Measurements from ENCODE around the gene MTPN.

The MTPN gene

GRCh38 chr7:135913404-135913803 is 63.8 kb downstream of the MTPN start:
- H3K4me3 ChIP-seq (ENCODE audit: low read length): no peak overlapping the region
- no peak for TF ChIP-seq ZNF274 (IDR thresholded peaks at IDR 0.05; ENCODE audit: low read depth, low read length)

- TF ChIP-seq ZNF274 (IDR thresholded peaks at IDR 0.05; ENCODE audit: low read depth, low read length): no peak
These were observed 66.1 kb downstream of the MTPN start for GRCh38 chr7:135911099-135911498.

GRCh38 chr7:135910393-135911036 is 66.6 kb downstream of the MTPN start:
- TF ChIP-seq ZNF274 (IDR thresholded peaks at IDR 0.05; ENCODE audit: low read depth, low read length): no peak
- H3K4me3 ChIP-seq (ENCODE audit: low read length): no peak overlapping the region

More at GRCh38 chr7:135911099-135911498, 66.1 kb downstream of the MTPN start:
- H3K4me3 ChIP-seq (ENCODE audit: low read length): no peak overlapping the region

GRCh38 chr7:135905858-135906257 is 71.3 kb downstream of the MTPN start:
- H3K4me3 ChIP-seq (ENCODE audit: low read length): no peak overlapping the region
- no peak for TF ChIP-seq ZNF274 (IDR thresholded peaks at IDR 0.05; ENCODE audit: low read depth, low read length)

- no peak overlapping the region for H3K4me3 ChIP-seq (ENCODE audit: low read length)
- no peak for TF ChIP-seq ZNF274 (IDR thresholded peaks at IDR 0.05; ENCODE audit: low read depth, low read length)
These were observed 71.8 kb downstream of the MTPN start for GRCh38 chr7:135905355-135905754.

GRCh38 chr7:135904282-135904681 is 72.9 kb downstream of the MTPN start:
- no peak overlapping the region for H3K4me3 ChIP-seq (ENCODE audit: low read length)
- no peak for TF ChIP-seq ZNF274 (IDR thresholded peaks at IDR 0.05; ENCODE audit: low read depth, low read length)

DNA sequence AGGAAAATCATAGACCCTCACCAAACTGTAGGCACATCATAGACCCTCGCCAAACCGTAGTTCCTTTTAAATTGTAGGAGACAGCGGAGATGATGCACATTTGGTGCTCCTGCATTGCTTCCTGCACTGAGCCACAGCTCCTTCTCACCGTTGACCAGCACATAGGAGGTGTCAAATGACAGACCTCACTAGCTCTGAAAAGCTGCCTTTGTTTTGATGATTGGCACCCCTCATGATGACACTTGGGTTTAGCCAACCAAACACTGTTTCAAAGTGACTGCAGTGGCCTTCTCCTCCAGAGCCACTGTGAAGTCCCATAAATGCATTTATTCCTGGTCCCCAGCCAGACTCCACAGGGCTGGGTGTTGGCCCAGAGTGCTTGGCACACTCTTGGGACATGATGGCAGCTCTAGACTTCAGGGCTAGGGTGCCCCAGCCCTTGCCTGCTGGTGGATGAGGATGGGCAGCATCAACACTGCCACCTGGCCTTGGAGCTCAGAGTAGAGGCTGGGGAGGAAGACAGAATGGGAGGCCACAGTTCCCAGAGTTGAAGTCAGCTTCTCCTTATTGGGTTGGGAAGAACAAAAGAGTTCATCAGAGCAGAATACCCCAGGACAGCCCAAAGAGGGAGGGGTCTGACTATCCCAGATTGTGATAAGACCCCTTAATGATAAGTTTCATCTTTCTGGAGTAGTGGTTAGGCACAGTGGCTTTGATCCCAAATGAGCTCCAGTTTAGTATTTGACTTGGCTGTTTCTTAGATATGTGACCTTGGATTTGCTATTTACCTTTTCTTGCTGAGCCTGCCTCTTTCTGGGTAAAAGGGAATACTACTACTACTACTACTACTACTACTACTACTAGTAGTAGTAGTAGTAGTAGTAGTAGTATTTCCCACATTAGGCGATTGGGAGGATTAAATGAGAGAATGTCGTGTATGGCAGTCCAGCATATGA is 75.3 kb downstream of the MTPN start:
- TF ChIP-seq ZNF274 (IDR thresholded peaks at IDR 0.05; ENCODE audit: low read depth, low read length): no peak
- H3K4me3 ChIP-seq (ENCODE audit: low read length): no peak overlapping the region

DNA sequence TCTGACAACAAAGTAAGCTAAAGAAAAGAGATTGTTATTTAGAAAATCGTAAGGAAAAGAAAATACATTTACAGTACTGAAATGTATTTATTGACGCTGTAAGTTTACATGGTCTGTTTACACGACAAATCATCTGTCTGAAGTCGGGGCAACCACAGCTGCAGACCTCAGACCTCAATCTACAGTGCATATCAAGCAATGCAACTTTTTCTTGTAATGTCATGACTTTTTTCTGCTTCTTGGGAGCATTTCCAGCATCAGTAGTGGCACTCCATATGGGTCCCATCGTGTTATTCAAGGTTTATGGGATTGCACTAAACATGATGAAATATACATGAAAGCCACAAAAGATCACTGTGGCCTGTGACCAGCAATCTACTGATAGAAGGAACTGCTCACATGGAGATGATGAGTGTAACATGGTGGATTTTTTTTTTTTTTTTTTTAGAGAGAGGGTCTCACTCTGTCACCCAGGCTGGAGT is 77.1 kb downstream of the MTPN start:
- TF ChIP-seq ZNF274 (IDR thresholded peaks at IDR 0.05; ENCODE audit: low read depth, low read length): no peak
- H3K4me3 ChIP-seq (ENCODE audit: low read length): no peak overlapping the region

DNA sequence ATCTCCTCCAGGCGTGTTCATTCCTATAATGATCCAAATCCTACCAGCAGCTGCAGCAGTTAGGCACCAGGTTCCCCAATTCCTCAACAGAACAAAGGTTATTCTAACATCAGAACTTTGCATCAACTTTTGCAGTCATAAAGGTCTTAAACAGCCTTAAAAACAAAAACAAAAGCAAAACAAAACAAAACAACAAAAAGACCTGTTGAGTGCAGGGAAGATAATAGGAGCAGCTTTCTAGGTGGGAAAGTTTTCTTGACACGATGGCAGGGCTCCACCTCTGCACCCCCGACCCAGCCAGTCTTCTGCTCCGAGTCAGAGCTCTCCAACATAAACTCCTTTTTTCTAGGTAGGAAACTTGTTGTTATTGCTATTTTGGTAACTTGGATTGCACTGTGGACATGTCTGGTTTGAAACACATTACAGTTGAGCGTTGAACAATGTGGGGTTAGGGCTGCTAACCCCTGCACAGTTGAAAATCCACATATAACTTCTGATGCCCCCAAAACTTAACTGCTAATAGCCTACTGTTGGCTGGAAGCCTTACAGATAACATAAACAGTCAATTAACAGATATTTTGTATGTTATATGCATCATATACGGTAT is 77.6 kb downstream of the MTPN start:
- TF ChIP-seq ZNF274 (IDR thresholded peaks at IDR 0.05; ENCODE audit: low read depth, low read length): no peak
- no peak overlapping the region for H3K4me3 ChIP-seq (ENCODE audit: low read length)

DNA sequence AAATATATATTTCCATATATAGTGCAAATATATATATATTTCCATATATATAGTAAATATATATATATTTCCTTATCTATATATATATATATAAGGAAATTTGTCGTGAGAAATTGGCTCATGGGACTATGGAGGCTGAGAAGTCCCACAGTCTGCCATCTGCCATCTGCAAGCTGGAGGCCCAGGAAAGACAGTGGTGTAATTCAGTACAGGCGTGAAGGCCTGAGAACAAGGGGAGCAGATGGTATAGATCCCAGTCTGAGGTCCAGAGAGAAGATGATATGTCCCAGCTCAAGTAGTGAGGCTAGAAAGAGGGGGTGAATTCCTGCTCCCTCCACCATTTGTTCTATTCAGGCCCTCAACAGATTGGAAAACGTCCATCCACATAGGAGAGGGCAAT is 78.9 kb downstream of the MTPN start:
- no peak for TF ChIP-seq ZNF274 (IDR thresholded peaks at IDR 0.05; ENCODE audit: low read depth, low read length)
- H3K4me3 ChIP-seq (ENCODE audit: low read length): no peak overlapping the region

DNA sequence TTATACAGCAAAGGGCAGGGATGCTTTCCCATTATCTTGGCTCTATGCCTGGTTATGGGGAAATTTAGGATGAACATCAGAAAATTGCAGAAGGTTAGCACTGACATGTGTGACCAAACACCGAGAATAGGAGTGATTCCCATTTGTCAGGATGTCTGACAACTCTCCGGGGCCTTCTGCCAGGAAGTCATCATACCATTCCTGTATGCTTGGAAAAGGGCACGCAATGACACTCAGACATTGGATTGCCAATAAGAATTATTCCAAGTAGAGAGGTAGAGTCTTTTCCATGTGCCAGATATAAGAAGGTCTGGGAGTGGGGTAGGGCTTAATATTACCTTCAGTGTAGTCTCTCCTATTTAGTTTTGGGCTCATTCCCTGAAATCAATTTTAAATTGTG is 82.3 kb downstream of the MTPN start:
- no peak overlapping the region for H3K4me3 ChIP-seq (ENCODE audit: low read length)
- TF ChIP-seq ZNF274 (IDR thresholded peaks at IDR 0.05; ENCODE audit: low read depth, low read length): no peak

GRCh38 chr7:135889823-135890222 is 87.3 kb downstream of the MTPN start:
- H3K4me3 ChIP-seq (ENCODE audit: low read length): no peak overlapping the region
- no peak for TF ChIP-seq ZNF274 (IDR thresholded peaks at IDR 0.05; ENCODE audit: low read depth, low read length)

DNA sequence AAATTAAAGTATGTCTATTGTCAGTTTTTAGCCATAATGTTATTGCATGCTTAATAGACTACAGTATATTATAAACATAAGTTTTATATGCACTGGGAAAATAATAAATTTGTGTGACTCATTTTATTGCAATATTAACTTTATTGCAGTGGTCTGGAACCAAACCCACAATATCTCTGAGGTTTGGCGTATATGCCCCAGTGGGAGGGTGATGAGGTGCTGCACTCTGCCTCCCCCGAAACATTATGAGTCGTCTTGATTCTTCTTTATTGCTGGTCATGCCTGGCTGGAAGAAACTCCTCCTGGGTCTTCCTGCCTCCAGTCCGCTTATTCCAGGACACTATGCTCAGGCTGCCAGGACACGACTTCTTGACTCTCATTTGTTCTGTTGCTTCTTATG is 88.4 kb downstream of the MTPN start:
- no peak for TF ChIP-seq ZNF274 (IDR thresholded peaks at IDR 0.05; ENCODE audit: low read depth, low read length)
- H3K4me3 ChIP-seq (ENCODE audit: low read length): no peak overlapping the region

DNA sequence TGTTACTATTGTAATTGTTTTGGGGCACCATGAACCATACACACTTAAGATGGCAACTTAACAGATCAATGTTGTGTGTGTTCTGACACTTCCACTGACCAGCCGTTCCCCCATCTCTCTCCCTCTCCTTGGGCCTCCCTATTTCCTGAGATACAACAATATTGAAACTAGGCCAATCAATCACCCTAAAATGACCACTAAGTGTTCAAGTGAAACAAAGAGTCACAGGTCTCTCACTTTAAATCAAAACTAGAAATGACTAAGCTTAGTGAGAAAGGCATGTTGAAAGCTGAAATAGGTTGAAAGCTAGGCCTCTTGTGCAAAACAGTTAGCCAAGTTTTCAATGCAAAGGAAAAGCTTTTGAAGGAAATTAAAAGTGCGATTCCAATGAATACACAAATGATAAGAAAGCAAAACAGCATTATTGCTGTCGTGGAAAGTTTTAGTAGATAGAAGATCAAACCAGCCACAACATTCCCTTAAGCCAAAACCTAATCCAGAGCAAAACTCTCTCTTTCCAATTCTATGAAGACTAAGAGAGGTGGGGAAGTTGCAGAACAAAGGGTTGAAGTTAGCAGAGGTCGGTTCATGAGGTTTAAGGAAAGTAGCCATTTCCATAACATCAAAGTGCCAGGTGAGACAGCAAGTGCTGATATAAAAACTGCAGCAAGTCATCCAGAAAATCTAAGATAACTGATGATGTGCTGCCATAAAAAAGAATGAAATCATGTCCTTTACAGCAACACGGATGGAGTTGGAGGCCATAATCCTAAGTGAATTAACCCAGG is 90.6 kb downstream of the MTPN start:
- no peak for TF ChIP-seq ZNF274 (IDR thresholded peaks at IDR 0.05; ENCODE audit: low read depth, low read length)
- no peak overlapping the region for H3K4me3 ChIP-seq (ENCODE audit: low read length)
